WTC11 (cell line): ENCODE results near the gene SLC25A45. TPM values are rescaled to one million over a fixed set of nuclear protein-coding genes. Genes with fewer than 3 reads are reported as not detected.

Source experiments
- ATAC-seq: fragments of 200-7000 bp; cut with Tn5 transposase; 2 replicates; pipeline ENCODE4 v1.10.0; 2021; ENCODE audit warnings: mild to moderate bottlenecking, moderate library complexity
- CTCF ChIA-PET: fragments of 300-600 bp; sonication (Branson Sonifier 250); formaldehyde crosslinking; loops from one replicate; lab custom pipeline; 2021; ENCODE audit warnings: antibody characterized with exemption; lab: Charles Lee
- POLR2A ChIA-PET: fragments of 350-600 bp; sonication (Branson Sonifier 250); formaldehyde crosslinking; loops from one replicate; lab custom pipeline; 2021; ENCODE audit warnings: antibody characterized with exemption; lab: Charles Lee
- DNase-seq: peaks from one replicate; pipeline ENCODE4 v3.0.0; 2021; ENCODE audit warnings: low spot score
- H3K27ac Mint-ChIP-seq: 2 replicates; pipeline ENCODE4 v1.8.0; 2021; ENCODE audit warnings: mixed read lengths
- H3K27me3 Mint-ChIP-seq: 2 replicates; pipeline ENCODE4 v1.8.0; 2021; ENCODE audit warnings: low read depth, mild to moderate bottlenecking, moderate library complexity, mixed read lengths
- H3K36me3 Mint-ChIP-seq: 2 replicates; pipeline ENCODE4 v1.8.0; 2021; ENCODE audit warnings: mixed read lengths
- H3K4me1 Mint-ChIP-seq: 2 replicates; pipeline ENCODE4 v1.8.0; 2022; ENCODE audit warnings: mixed read lengths
- H3K4me3 Mint-ChIP-seq: 2 replicates; pipeline ENCODE4 v1.8.0; 2021; ENCODE audit warnings: mild to moderate bottlenecking, moderate library complexity, mixed read lengths
- H3K9me3 Mint-ChIP-seq: 2 replicates; pipeline ENCODE4 v1.8.0; 2021; ENCODE audit warnings: mixed read lengths
- CTCF ChIP-seq: fragments of 200-600 bp; IDR thresholded peaks from 2 replicates; pipeline ENCODE4 v1.8.0; 2022; ENCODE audit warnings: antibody characterized with exemption
- FOXP4 ChIP-seq: sonication (generic); formaldehyde crosslinking; IDR thresholded peaks from 2 replicates; pipeline ENCODE4 v1.8.0; 2022; ENCODE audit warnings: mild to moderate bottlenecking, missing genetic modification reagents
- GRHL2 ChIP-seq: fragments of 250-450 bp; sonication (Bioruptor Pico); IDR thresholded peaks from 2 replicates; pipeline ENCODE4 v1.8.0; 2022; ENCODE audit warnings: mild to moderate bottlenecking, moderate library complexity; ENCODE audit not compliant: insufficient replicate concordance, severe bottlenecking
- HMGA2 ChIP-seq: fragments of 250-450 bp; sonication (Bioruptor Pico); IDR thresholded peaks from 2 replicates; pipeline ENCODE4 v1.4.0; 2021; ENCODE audit warnings: mild to moderate bottlenecking, moderate library complexity
- JAZF1 ChIP-seq: fragments of 250-450 bp; sonication (Bioruptor Pico); IDR thresholded peaks from 2 replicates; pipeline ENCODE4 v1.9.0; 2021; ENCODE audit warnings: moderate library complexity, mild to moderate bottlenecking, inconsistent platforms
- KAT7 ChIP-seq: sonication (generic); formaldehyde crosslinking; IDR thresholded peaks from 2 replicates; pipeline ENCODE4 v1.8.1; 2023; ENCODE audit warnings: missing genetic modification reagents, mild to moderate bottlenecking, borderline replicate concordance
- MLX ChIP-seq: sonication (generic); formaldehyde crosslinking; IDR thresholded peaks from 2 replicates; pipeline ENCODE4 v1.8.1; 2023; ENCODE audit warnings: mild to moderate bottlenecking, missing genetic modification reagents, moderate library complexity
- RELA ChIP-seq: sonication (generic); formaldehyde crosslinking; IDR thresholded peaks from 2 replicates; pipeline ENCODE4 v1.8.1; 2022; ENCODE audit warnings: missing genetic modification reagents, mild to moderate bottlenecking, borderline replicate concordance
- RORB ChIP-seq: fragments of 250-450 bp; sonication (Bioruptor Pico); IDR thresholded peaks from 2 replicates; pipeline ENCODE4 v1.9.0; 2021; ENCODE audit warnings: mild to moderate bottlenecking
- ZNF138 ChIP-seq: sonication (generic); formaldehyde crosslinking; conservative IDR thresholded peaks from 2 replicates; pipeline ENCODE4 v1.8.1; 2022; ENCODE audit warnings: mild to moderate bottlenecking, moderate library complexity, missing genetic modification reagents
- ZNF219 ChIP-seq: sonication (generic); formaldehyde crosslinking; IDR thresholded peaks from 2 replicates; pipeline ENCODE4 v1.8.0; 2023; ENCODE audit warnings: missing genetic modification reagents, mild to moderate bottlenecking, borderline replicate concordance
- ZNF263 ChIP-seq: sonication (generic); formaldehyde crosslinking; IDR thresholded peaks from 2 replicates; pipeline ENCODE4 v1.8.1; 2022; ENCODE audit warnings: low read depth, mild to moderate bottlenecking, moderate library complexity, missing genetic modification reagents
- total RNA-seq: library from RNA; stranded (reverse); gene quantifications from 3 replicates; pipeline ENCODE4 v1.2.3, GENCODE V29; 2021
- TF ChIP-seq, protein P1 (sequence below): sonication (generic); formaldehyde crosslinking; IDR thresholded peaks from 2 replicates; pipeline ENCODE4 v1.8.1; 2023; ENCODE audit warnings: mild to moderate bottlenecking, moderate library complexity, missing genetic modification reagents
- TF ChIP-seq, protein P2 (sequence below): sonication (generic); formaldehyde crosslinking; IDR thresholded peaks from 2 replicates; pipeline ENCODE4 v1.8.1; 2022; ENCODE audit warnings: mild to moderate bottlenecking, missing genetic modification reagents, moderate library complexity, borderline replicate concordance
- TF ChIP-seq, protein P3 (sequence below): sonication (generic); formaldehyde crosslinking; IDR thresholded peaks from 2 replicates; pipeline ENCODE4 v1.8.0; 2022; ENCODE audit warnings: mild to moderate bottlenecking, missing genetic modification reagents
- TF ChIP-seq, protein P4 (sequence below): sonication (generic); formaldehyde crosslinking; IDR thresholded peaks from 2 replicates; pipeline ENCODE4 v1.8.0; 2022; ENCODE audit warnings: missing genetic modification reagents
- TF ChIP-seq, protein P5 (sequence below): sonication (generic); formaldehyde crosslinking; IDR thresholded peaks from 2 replicates; pipeline ENCODE4 v1.8.1; 2022; ENCODE audit warnings: mild to moderate bottlenecking, moderate library complexity, missing genetic modification reagents

The SLC25A45 gene
- total RNA-seq, 1 experiment from 2014 or later, result 1.7 TPM

GRCh38 chr11:65404210-65404609, 21.8 kb upstream of the SLC25A45 start:
- Mint-ChIP-seq H3K27ac (no peak overlapping the region), H3K4me1 (peaks cover 10% of the 10 kb centered on the region), H3K36me3 (peaks cover 10% of the 10 kb centered on the region), H3K9me3 (no peaks in the 10 kb centered on the region), H3K27me3 (no peaks in the 10 kb centered on the region), H3K4me3 (no peak overlapping the region)
- ATAC-seq (no peak), DNase-seq (no peak)
- ChIA-PET POLR2A (no interaction called here), CTCF (interaction anchor here (0.6 kb wide), 1 partner anchor 17 kb away, joined by 4 read pairs; no protein-coding TSS in a partner anchor)
- TF ChIP-seq FOXP4 (no peak), GRHL2 (CRISPR knock-in tag) (no peak), CTCF (no peak), JAZF1 (CRISPR knock-in tag) (no peak), ZNF138 (no peak), RORB (no peak), RELA (CRISPR knock-in tag) (no peak), KAT7 (CRISPR knock-in tag) (no peak), ZNF219 (CRISPR knock-in tag) (no peak), ZNF263 (CRISPR knock-in tag) (no peak), HMGA2 (CRISPR knock-in tag) (no peak), MLX (CRISPR knock-in tag) (no peak)
- TF ChIP-seq, protein P1, sequence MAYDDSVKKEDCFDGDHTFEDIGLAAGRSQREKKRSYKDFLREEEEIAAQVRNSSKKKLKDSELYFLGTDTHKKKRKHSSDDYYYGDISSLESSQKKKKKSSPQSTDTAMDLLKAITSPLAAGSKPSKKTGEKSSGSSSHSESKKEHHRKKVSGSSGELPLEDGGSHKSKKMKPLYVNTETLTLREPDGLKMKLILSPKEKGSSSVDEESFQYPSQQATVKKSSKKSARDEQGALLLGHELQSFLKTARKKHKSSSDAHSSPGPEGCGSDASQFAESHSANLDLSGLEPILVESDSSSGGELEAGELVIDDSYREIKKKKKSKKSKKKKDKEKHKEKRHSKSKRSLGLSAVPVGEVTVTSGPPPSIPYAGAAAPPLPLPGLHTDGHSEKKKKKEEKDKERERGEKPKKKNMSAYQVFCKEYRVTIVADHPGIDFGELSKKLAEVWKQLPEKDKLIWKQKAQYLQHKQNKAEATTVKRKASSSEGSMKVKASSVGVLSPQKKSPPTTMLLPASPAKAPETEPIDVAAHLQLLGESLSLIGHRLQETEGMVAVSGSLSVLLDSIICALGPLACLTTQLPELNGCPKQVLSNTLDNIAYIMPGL (CRISPR knock-in tag), result no peak
- TF ChIP-seq, protein P2, sequence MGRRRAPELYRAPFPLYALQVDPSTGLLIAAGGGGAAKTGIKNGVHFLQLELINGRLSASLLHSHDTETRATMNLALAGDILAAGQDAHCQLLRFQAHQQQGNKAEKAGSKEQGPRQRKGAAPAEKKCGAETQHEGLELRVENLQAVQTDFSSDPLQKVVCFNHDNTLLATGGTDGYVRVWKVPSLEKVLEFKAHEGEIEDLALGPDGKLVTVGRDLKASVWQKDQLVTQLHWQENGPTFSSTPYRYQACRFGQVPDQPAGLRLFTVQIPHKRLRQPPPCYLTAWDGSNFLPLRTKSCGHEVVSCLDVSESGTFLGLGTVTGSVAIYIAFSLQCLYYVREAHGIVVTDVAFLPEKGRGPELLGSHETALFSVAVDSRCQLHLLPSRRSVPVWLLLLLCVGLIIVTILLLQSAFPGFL (CRISPR knock-in tag), result no peak
- TF ChIP-seq, protein P3, sequence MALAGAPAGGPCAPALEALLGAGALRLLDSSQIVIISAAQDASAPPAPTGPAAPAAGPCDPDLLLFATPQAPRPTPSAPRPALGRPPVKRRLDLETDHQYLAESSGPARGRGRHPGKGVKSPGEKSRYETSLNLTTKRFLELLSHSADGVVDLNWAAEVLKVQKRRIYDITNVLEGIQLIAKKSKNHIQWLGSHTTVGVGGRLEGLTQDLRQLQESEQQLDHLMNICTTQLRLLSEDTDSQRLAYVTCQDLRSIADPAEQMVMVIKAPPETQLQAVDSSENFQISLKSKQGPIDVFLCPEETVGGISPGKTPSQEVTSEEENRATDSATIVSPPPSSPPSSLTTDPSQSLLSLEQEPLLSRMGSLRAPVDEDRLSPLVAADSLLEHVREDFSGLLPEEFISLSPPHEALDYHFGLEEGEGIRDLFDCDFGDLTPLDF (CRISPR knock-in tag), result no peak
- TF ChIP-seq, protein P4, sequence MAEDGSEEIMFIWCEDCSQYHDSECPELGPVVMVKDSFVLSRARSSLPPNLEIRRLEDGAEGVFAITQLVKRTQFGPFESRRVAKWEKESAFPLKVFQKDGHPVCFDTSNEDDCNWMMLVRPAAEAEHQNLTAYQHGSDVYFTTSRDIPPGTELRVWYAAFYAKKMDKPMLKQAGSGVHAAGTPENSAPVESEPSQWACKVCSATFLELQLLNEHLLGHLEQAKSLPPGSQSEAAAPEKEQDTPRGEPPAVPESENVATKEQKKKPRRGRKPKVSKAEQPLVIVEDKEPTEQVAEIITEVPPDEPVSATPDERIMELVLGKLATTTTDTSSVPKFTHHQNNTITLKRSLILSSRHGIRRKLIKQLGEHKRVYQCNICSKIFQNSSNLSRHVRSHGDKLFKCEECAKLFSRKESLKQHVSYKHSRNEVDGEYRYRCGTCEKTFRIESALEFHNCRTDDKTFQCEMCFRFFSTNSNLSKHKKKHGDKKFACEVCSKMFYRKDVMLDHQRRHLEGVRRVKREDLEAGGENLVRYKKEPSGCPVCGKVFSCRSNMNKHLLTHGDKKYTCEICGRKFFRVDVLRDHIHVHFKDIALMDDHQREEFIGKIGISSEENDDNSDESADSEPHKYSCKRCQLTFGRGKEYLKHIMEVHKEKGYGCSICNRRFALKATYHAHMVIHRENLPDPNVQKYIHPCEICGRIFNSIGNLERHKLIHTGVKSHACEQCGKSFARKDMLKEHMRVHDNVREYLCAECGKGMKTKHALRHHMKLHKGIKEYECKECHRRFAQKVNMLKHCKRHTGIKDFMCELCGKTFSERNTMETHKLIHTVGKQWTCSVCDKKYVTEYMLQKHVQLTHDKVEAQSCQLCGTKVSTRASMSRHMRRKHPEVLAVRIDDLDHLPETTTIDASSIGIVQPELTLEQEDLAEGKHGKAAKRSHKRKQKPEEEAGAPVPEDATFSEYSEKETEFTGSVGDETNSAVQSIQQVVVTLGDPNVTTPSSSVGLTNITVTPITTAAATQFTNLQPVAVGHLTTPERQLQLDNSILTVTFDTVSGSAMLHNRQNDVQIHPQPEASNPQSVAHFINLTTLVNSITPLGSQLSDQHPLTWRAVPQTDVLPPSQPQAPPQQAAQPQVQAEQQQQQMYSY (CRISPR knock-in tag), result no peak
- TF ChIP-seq, protein P5, sequence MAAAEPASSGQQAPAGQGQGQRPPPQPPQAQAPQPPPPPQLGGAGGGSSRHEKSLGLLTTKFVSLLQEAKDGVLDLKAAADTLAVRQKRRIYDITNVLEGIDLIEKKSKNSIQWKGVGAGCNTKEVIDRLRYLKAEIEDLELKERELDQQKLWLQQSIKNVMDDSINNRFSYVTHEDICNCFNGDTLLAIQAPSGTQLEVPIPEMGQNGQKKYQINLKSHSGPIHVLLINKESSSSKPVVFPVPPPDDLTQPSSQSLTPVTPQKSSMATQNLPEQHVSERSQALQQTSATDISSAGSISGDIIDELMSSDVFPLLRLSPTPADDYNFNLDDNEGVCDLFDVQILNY (CRISPR knock-in tag), result no peak
